HG02571 (cell line): Measurements from ENCODE around the gene GUF1.

ENCODE experiments used
- ATAC-seq: cut with Tn5 transposase; IDR thresholded peaks from one replicate; pipeline ENCODE4 v1.9.1; 2021; ENCODE audit warnings: mild to moderate bottlenecking, moderate library complexity; ENCODE audit not compliant: unreplicated experiment

The GUF1 gene

GRCh38 chr4:44678094-44679041 is at the start of gene GUF1:
Gene GUF1 (plus strand): TSS chr4:44678420. CDS start chr4:44678623, 203 bp downstream.
- peak; percentile 97 for ATAC-seq

- ATAC-seq = peak; percentile 91
Observed at GRCh38 chr4:44629280-44629866, 48.8 kb upstream of the GUF1 start.

GRCh38 chr4:44632089-44632488 is 46.1 kb upstream of the GUF1 start:
- no peak for ATAC-seq

GRCh38 chr4:44632733-44633132 is 45.5 kb upstream of the GUF1 start:
- ATAC-seq = no peak

GRCh38 chr4:44638091-44638490 is 40.1 kb upstream of the GUF1 start:
- ATAC-seq = no peak

- ATAC-seq = no peak
Observed at GRCh38 chr4:44646151-44646550, 32.1 kb upstream of the GUF1 start.

GRCh38 chr4:44651425-44651824 is 26.8 kb upstream of the GUF1 start, which contains the start of gene YIPF7:
Gene YIPF7 (minus strand): TSS chr4:44651625. CDS start chr4:44650100, 1,525 bp downstream.
- no peak for ATAC-seq

GRCh38 chr4:44652002-44652401 is 26.2 kb upstream of the GUF1 start:
- ATAC-seq = no peak

- no peak for ATAC-seq
Observed at GRCh38 chr4:44660396-44660795, 17.8 kb upstream of the GUF1 start.

GRCh38 chr4:44661940-44662622 is 16.1 kb upstream of the GUF1 start:
- ATAC-seq = no peak

- ATAC-seq = no peak
Observed at GRCh38 chr4:44662623-44663005, 15.6 kb upstream of the GUF1 start.

- no peak for ATAC-seq
Observed at GRCh38 chr4:44663539-44664263, 14.5 kb upstream of the GUF1 start.

- no peak for ATAC-seq
Observed at GRCh38 chr4:44668526-44668925, 9.7 kb upstream of the GUF1 start.

- ATAC-seq = no peak
Observed at GRCh38 chr4:44670506-44671199, 7.6 kb upstream of the GUF1 start.

GRCh38 chr4:44671636-44672035 is 6.6 kb upstream of the GUF1 start:
- no peak for ATAC-seq

GRCh38 chr4:44674471-44674870 is 3.7 kb upstream of the GUF1 start:
- ATAC-seq = no peak

GRCh38 chr4:44675366-44675765 is 2.9 kb upstream of the GUF1 start:
- ATAC-seq = no peak

- no peak for ATAC-seq
Observed at GRCh38 chr4:44679060-44679459, 840 bp downstream of the GUF1 start.

- no peak for ATAC-seq
Observed at GRCh38 chr4:44684648-44685047, 6.4 kb downstream of the GUF1 start.

GRCh38 chr4:44700427-44700826 is 22.2 kb downstream of the GUF1 start:
- no peak for ATAC-seq
